BE2C (cell line): Measurements from ENCODE around the gene DNAH8.
A peak's percentile ranks its signal among the peaks of the same experiment; 100 is the strongest.
"Not testable (repeated sequence)": the region's sequence is repeated elsewhere in the genome, so short reads cannot be mapped to it uniquely, and the experiment has no call there.

Source experiments
- DNase-seq: peaks from one replicate; pipeline ENCODE4 v3.0.0-alpha.2; 2020
- H3K27me3 ChIP-seq: fragments of 250-450 bp; sonication (Bioruptor Pico); 2 replicates; pipeline ENCODE4 v1.5.1; 2020; ENCODE audit warnings: mild to moderate bottlenecking
- H3K36me3 ChIP-seq: fragments of 250-450 bp; sonication (Bioruptor Pico); 2 replicates; pipeline ENCODE4 v1.5.1; 2020; ENCODE audit warnings: mild to moderate bottlenecking
- H3K4me1 ChIP-seq: fragments of 250-450 bp; sonication (Bioruptor Pico); 2 replicates; pipeline ENCODE4 v1.5.1; 2020
- H3K4me3 ChIP-seq: 2 replicates; pipeline ENCODE4 v1.5.1; 2011; ENCODE audit warnings: low read depth, low read length
- H3K9me3 ChIP-seq: fragments of 250-450 bp; sonication (Bioruptor Pico); 2 replicates; pipeline ENCODE4 v1.5.1; 2020
- TF ChIP-seq, protein P1 (sequence below): IDR thresholded peaks from 2 replicates; pipeline ENCODE4 v1.5.1; 2012; ENCODE audit warnings: mild to moderate bottlenecking, low read depth, low read length

DNAH8 gene

DNA sequence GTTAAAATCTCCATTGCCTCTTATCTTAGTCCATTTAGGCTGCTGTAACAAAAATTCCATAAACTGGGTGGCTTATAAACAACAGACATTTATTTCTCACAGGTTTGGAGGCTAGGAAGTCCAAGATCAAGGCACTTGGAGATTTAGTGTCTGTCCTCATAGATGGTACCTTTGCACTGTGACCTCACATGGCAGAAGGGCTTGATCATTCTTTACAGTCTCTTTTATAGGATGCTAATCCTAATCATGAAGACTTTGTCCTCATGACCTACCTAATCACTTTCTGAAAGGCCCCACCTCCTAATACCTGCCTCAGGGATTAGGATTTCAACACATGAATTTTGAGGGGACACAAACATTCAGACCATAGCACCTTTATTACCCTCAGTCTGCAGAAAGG lies 18.8 kb upstream of the DNAH8 start:
- H3K4me3 ChIP-seq, result no peak overlapping the region
- H3K27me3 ChIP-seq, result no peaks in the 10 kb centered on the region
- H3K36me3 ChIP-seq, result peaks cover 17% of the 10 kb centered on the region
- no peaks in the 10 kb centered on the region for H3K9me3 ChIP-seq
- no peak for DNase-seq
- H3K4me1 ChIP-seq, result 0 out of 2 replicates have a peak, but pooled peaks cover 2% of the 10 kb centered on the region
- TF ChIP-seq, protein P1, sequence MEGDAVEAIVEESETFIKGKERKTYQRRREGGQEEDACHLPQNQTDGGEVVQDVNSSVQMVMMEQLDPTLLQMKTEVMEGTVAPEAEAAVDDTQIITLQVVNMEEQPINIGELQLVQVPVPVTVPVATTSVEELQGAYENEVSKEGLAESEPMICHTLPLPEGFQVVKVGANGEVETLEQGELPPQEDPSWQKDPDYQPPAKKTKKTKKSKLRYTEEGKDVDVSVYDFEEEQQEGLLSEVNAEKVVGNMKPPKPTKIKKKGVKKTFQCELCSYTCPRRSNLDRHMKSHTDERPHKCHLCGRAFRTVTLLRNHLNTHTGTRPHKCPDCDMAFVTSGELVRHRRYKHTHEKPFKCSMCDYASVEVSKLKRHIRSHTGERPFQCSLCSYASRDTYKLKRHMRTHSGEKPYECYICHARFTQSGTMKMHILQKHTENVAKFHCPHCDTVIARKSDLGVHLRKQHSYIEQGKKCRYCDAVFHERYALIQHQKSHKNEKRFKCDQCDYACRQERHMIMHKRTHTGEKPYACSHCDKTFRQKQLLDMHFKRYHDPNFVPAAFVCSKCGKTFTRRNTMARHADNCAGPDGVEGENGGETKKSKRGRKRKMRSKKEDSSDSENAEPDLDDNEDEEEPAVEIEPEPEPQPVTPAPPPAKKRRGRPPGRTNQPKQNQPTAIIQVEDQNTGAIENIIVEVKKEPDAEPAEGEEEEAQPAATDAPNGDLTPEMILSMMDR, result no peak

DNA sequence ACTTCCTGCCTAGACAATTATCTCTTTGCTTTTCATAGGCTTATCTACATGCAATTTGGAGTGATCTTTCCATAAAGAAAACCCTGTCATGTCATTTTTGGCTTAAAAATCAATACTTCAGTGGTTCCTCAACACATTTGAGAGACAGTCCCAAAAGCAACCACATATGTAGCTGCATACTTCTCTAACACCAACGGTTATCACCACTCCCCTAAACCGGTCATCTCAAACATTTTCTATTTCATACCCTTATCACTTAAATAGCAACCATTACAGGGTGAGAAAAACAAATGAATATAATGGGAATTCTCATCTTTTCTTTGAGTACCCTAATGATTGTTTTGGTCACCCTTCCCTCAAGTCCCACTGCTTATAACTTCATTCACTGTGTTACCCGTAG lies 17.3 kb upstream of the DNAH8 start:
- H3K36me3 ChIP-seq, result peaks cover 17% of the 10 kb centered on the region

DNA sequence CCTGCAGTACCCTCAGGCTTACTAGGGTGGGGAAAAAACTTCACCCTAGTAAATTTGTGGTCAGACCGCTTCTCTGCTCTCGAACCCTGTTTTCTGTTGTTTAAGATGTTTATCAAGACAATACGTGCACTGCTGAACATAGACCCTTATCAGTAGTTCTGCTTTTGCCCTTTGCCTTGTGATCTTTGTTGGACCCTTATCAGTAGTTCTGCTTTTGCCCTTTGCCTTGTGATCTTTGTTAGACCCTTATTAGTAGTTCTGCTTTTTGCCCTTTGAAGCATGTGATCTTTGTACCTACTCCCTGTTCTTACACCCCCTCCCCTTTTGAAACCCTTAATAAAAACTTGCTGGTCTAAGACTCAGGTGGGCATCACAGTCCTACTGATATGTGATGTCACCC lies 15.4 kb upstream of the DNAH8 start:
- DNase-seq, result not testable (repeated sequence)
- H3K36me3 ChIP-seq, result peaks cover 17% of the 10 kb centered on the region

More for the DNA sequence above, 17.3 kb upstream of the DNAH8 start:
- DNase-seq, result no peak
- no peaks in the 10 kb centered on the region for H3K27me3 ChIP-seq
- H3K9me3 ChIP-seq, result no peaks in the 10 kb centered on the region
- TF ChIP-seq, protein P1, result no peak
- no peak overlapping the region for H3K4me3 ChIP-seq
- 0 out of 2 replicates have a peak, but pooled peaks cover 2% of the 10 kb centered on the region for H3K4me1 ChIP-seq

DNA sequence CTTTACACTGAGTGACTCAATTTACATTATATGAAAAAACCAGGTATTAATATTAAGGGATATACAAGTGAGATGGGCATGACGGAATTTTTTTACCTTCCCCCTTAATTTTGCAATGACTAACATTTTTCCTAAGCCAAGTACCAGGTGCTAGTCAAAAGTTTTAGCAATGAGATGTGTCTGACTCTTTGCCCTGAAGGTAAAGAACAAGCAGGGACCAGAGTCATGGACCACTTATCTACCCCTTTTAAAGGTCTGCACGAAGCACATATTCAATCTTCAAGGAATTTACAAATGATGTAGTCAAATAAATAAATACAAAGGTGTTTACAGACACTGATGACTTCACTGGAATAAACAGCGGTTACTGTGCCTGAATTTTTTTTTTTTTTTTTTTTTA lies 13.6 kb upstream of the DNAH8 start:
- no peak for DNase-seq
- H3K36me3 ChIP-seq, result peaks cover 14% of the 10 kb centered on the region
- TF ChIP-seq, protein P1, result no peak
- H3K4me3 ChIP-seq, result peak overlapping the region; percentile 11; the same call in 1 of the 2 replicates
- no peaks in the 10 kb centered on the region for H3K27me3 ChIP-seq
- no peaks in the 10 kb centered on the region for H3K9me3 ChIP-seq
- H3K4me1 ChIP-seq, result 0 out of 2 replicates have a peak, but pooled peaks cover 2% of the 10 kb centered on the region

More for the DNA sequence above, 15.4 kb upstream of the DNAH8 start:
- not testable (repeated sequence) for H3K27me3 ChIP-seq, H3K9me3 ChIP-seq, H3K4me3 ChIP-seq, H3K4me1 ChIP-seq

DNA sequence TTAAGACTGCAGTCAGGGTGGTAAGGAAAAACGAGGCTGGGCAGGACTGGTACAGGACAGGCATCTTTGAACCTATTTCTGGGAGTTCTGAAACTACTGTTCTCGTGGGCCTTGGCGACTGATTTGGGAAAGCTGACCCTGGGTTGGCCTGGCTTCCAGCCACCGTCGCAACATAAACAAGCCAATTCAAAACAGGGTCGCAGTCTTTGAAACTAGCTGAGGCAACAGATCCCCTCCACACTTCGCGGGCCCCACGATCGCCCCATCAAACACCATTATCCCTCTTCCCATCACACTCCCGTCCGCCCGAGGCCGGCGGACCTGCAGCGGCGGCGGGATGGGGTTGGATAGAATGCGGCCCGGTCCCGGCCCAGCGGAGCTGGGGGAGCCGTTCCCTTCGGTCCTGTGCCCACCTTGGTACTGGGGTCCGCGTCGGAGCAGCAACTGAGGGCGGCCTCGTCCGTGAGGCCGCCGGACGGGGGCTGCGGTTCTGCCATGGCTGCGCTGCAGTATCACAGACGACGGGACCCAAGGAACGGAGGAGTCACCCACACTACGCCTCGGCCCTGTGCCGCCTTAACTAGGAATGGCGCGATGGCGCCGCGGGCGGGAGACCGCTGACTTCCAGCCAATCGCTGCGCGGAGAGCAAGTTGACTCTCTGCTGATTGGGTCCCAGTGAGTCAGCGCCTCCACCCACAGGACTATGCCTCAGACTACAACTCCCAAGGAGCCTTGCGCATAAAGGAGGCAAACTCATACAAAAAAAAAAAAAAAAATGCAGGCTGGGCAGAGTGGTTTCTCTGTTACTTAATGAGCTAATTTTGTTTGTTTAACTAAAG lies 12.3 kb upstream of the DNAH8 start, which contains the start of gene GLO1:
TSS of gene GLO1 (minus strand) at position 588 of the 840 bp plus-strand sequence. CDS start at position 497, 91 bp downstream.
- Histone ChIP-seq H3K4me1 (0 out of 2 replicates have a peak, but pooled peaks cover 2% of the 10 kb centered on the region), H3K4me3 (peak within 1 kb of the TSS; percentile 87), H3K9me3 (no peaks in the 10 kb centered on the region), H3K27me3 (no peaks in the 10 kb centered on the region), H3K36me3 (peaks cover 11% of the 10 kb centered on the region)
- peak; percentile 98 for DNase-seq
- TF ChIP-seq, protein P1, result no peak

DNA sequence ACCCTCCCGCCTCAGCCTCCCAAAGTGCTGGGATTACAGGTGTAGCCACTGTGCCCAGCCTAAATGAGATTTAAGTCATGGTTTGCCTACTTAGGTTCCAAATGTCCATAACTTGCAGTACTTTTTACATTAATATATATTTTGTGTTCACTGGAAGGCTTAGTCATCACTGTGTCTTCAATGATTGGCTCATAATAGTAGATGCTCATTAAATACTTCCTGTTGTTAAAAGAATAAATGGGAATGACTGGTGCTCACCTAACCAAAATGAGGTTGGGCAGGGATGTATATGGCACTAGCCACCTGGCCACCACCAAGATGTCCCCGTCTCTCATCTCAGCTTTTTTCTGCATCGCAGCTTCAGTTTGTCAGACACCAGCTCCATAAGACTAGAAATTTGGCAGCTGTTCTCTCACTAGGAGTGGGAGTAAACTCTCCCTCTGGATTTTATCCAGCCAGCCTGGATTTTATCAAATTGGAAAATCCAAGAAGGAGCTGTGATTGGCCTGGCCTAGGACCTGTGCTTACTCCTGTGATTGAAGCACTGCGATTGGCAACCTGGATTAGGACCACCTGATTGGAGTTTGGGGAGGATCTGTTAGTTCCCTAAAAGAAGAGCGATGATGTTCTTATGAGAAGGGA lies 11.0 kb upstream of the DNAH8 start:
- peaks cover 9% of the 10 kb centered on the region for H3K36me3 ChIP-seq
- H3K9me3 ChIP-seq, result no peaks in the 10 kb centered on the region
- TF ChIP-seq, protein P1, result no peak
- no peaks in the 10 kb centered on the region for H3K27me3 ChIP-seq
- DNase-seq, result no peak
- H3K4me1 ChIP-seq, result no peaks in the 10 kb centered on the region
- H3K4me3 ChIP-seq, result no peak overlapping the region
